ENCODE measurements around the gene TUSC2. TPM values are rescaled to one million over a fixed set of nuclear protein-coding genes. Genes with fewer than 3 reads are reported as not detected.

Gene TUSC2
- total and polyA plus RNA-seq, 2 of the 8 experiments (the other 6 are each of a cell fraction or from before 2014, with no cell fraction given): 33.3 to 65.4 TPM

- H3K36me3 ChIP-seq (ENCODE audit: control insufficient read depth in 2 of 4, insufficient read depth in 4 of 4, low read length in 3 of 4): peaks cover 16 to 34% (median 28%) of the 10 kb centered on the region in 4 experiments
- H2BK12ac ChIP-seq (ENCODE audit: low read depth, low read length): no peak overlapping the region
- H3K9ac ChIP-seq (replicated peaks in 1 of 4; ENCODE audit: extremely low read depth in 1 of 4, low read depth in 3 of 4, low read length in 3 of 4): no peak overlapping the region
- H3K18ac ChIP-seq (ENCODE audit: extremely low read depth, low read length): no peak overlapping the region
- 0 out of 2 replicates have a peak overlapping the region, but pooled peaks have one; percentile 7 for H4K8ac ChIP-seq (ENCODE audit: extremely low read depth, insufficient read depth, low read length)
- no peak overlapping the region for H3K14ac ChIP-seq (ENCODE audit: insufficient read length)
- WGBS, 2 experiments (ENCODE audit: extremely low coverage in 1 of 2, insufficient coverage in 1 of 2, insufficient read length in 1 of 2, insufficient replicate concordance in 2 of 2, low coverage in 1 of 2, low lambda C conversion rate in 2 of 2, missing lambda C conversion rate in 1 of 2): 95% methylated on average over 11 of the region's 11 CpGs; no CpG with 5 or more reads in 1 of the 2 experiments
- peaks cover 0 to 25% of the 10 kb centered on the region in 2 experiments; a peak in 3 of 4 replicates for H3K79me2 ChIP-seq (ENCODE audit: control insufficient read depth in 1 of 2, insufficient read depth in 2 of 2, low read length in 2 of 2)
- no peak overlapping the region for H3K4me3 ChIP-seq (ENCODE audit: extremely low read depth in 1 of 4, insufficient read depth in 2 of 4, low read depth in 3 of 4, low read length in 4 of 4)
- FAIRE-seq (no peak), DNase-seq (ENCODE audit: low read depth in 1 of 2, low spot score in 2 of 2) (no peak)
- H3K4me1 ChIP-seq (replicated peaks in 1 of 4; ENCODE audit: control insufficient read depth in 3 of 4, insufficient read depth in 4 of 4, low read length in 3 of 4): peaks cover 0 to 22% (median 16%) of the 10 kb centered on the region in 4 experiments; a peak in 6 of 7 replicates
- H3K27ac ChIP-seq (ENCODE audit: low read depth, low read length): no peak overlapping the region
- H2BK120ac ChIP-seq (replicated peaks; ENCODE audit: low read depth, low read length): no peak overlapping the region
- no peaks in the 10 kb centered on the region; a peak in 1 of 4 replicates for H3K9me3 ChIP-seq (ENCODE audit: insufficient read depth in 2 of 2, low read depth in 1 of 2, low read length in 1 of 2)
- CTCF ChIA-PET (ENCODE audit: partially characterized antibody): interaction anchor here (0.6 to 3.9 kb wide), 8 partner anchors 10 to 139 kb away, joined by 3 to 17 read pairs (median 4); partner anchors contain the start of genes HYAL1 and TUSC2
- no peak overlapping the region for H2AFZ ChIP-seq (ENCODE audit: low read length)
- H2BK15ac ChIP-seq (ENCODE audit: low read length): 0 out of 2 replicates have a peak overlapping the region, but pooled peaks have one; percentile 10
- H3K23ac ChIP-seq (ENCODE audit: insufficient read length): no peak overlapping the region
- peaks cover 17% of the 10 kb centered on the region for H3K23me2 ChIP-seq (ENCODE audit: low read depth, low read length)
- H4K91ac ChIP-seq (replicated peaks; ENCODE audit: insufficient read length, low read length): no peak overlapping the region
- H4K20me1 ChIP-seq (replicated peaks in 1 of 2; ENCODE audit: control insufficient read depth in 1 of 2, insufficient read depth in 2 of 2, low read length in 2 of 2): peaks cover 19 to 35% of the 10 kb centered on the region in 2 experiments
- no peak overlapping the region for H3K4ac ChIP-seq (replicated peaks; ENCODE audit: insufficient read length, low read depth, low read length)
- POLR2A ChIA-PET (ENCODE audit: partially characterized antibody): interaction anchor here (0.7 to 12.6 kb wide), 6 partner anchors 12 to 34 kb away, joined by 3 to 149 read pairs (median 6); partner anchors contain the start of genes HYAL1, HYAL3, IFRD2 and NAA80
- H3K79me1 ChIP-seq (ENCODE audit: low read depth, low read length): peaks cover 20% of the 10 kb centered on the region
- no peak overlapping the region for H4K5ac ChIP-seq (ENCODE audit: insufficient read length, low read depth, low read length)
- no peak overlapping the region for H2AK5ac ChIP-seq (ENCODE audit: low read depth, low read length)
- H3K27me3 ChIP-seq (replicated peaks in 1 of 4; ENCODE audit: control insufficient read depth in 3 of 4, extremely low read depth in 1 of 4, insufficient read depth in 3 of 4, low read length in 3 of 4): no peaks in the 10 kb centered on the region
- H2BK20ac ChIP-seq (ENCODE audit: low read length): no peak overlapping the region
- H2BK5ac ChIP-seq (ENCODE audit: low read depth, low read length): no peak overlapping the region
- H3K4me2 ChIP-seq (ENCODE audit: insufficient read depth in 1 of 2, low read depth in 2 of 2, low read length in 2 of 2): no peak overlapping the region
- H3K56ac ChIP-seq (replicated peaks; ENCODE audit: insufficient read length, low read depth, low read length): no peak overlapping the region
- TF ChIP-seq HDAC6 (IDR thresholded peaks at IDR 0.05; ENCODE audit: low read depth, low read length) (no peak), RBBP5 (IDR thresholded peaks at IDR 0.05; ENCODE audit: borderline replicate concordance, low read depth, low read length) (no peak), CHD2 (IDR thresholded peaks at IDR 0.05; ENCODE audit: low read length) (no peak), SP2 (IDR thresholded peaks at IDR 0.05; ENCODE audit: low read length) (no peak), E2F6 (IDR thresholded peaks at IDR 0.05) (no peak), PHF8 (conservative IDR thresholded peaks at IDR 0.05; ENCODE audit: low read depth, low read length) (no peak), KDM5A (IDR thresholded peaks at IDR 0.05; ENCODE audit: low read length) (no peak), ZNF274 (IDR thresholded peaks at IDR 0.05; ENCODE audit: borderline replicate concordance, extremely low read depth, low read length) (no peak), EP300 (IDR thresholded peaks at IDR 0.05; ENCODE audit: borderline replicate concordance in 1 of 2, low read depth in 2 of 2, low read length in 2 of 2) (no peak), TBP (IDR thresholded peaks at IDR 0.05; ENCODE audit: low read depth, low read length) (no peak), SIX5 (IDR thresholded peaks at IDR 0.05; ENCODE audit: low read depth, low read length) (no peak), HDAC2 (IDR thresholded peaks at IDR 0.05; ENCODE audit: borderline replicate concordance in 1 of 2, low read depth in 2 of 2, low read length in 2 of 2) (no peak), TAF7 (optimal IDR thresholded peaks at IDR 0.05; ENCODE audit: borderline replicate concordance, low read depth, low read length) (no peak)
These were observed 9.9 kb downstream of the TUSC2 start for GRCh38 chr3:50318163-50318562.
